ENCODE results near the gene NOTUM.

GRCh38 chr17:81976332-81977210 lies 15.6 kb upstream of the NOTUM start:
- no peak for TF ChIP-seq CTCF (conservative IDR thresholded peaks at IDR 0.05; ENCODE audit: low read depth, low read length)
- no peak for TF ChIP-seq EZH2 (IDR thresholded peaks at IDR 0.05; ENCODE audit: borderline replicate concordance, low read depth, low read length, poor library complexity, severe bottlenecking)

Measured in A673 (cell line).